GM18951 (cell line): ENCODE measurements around the gene RDH16.
"Not testable (repeated sequence)": the region's sequence is repeated elsewhere in the genome, so short reads cannot be mapped to it uniquely, and the experiment has no call there.

ENCODE experiments used
- POLR2A ChIP-seq: IDR thresholded peaks from 4 replicates; pipeline ENCODE4 v1.6.1; 2011; ENCODE audit warnings: mild to moderate bottlenecking; ENCODE audit not compliant: insufficient read length, insufficient read depth; ENCODE audit errors: extremely low read depth
- in situ Hi-C: fragments of 300-500 bp; cut with MboI; formaldehyde crosslinking; loops from one replicate; pipeline ENCODE4 v1.12.0; 2022; ENCODE audit warnings: low sequenced_read_pairs, mixed read lengths, inconsistent platforms; ENCODE audit not compliant: unreplicated experiment

Gene RDH16

GRCh38 chr12:56935157-56935556, 22.3 kb downstream of the RDH16 start:
- in situ Hi-C loops: no loop called here
- no peak for TF ChIP-seq POLR2A

DNA sequence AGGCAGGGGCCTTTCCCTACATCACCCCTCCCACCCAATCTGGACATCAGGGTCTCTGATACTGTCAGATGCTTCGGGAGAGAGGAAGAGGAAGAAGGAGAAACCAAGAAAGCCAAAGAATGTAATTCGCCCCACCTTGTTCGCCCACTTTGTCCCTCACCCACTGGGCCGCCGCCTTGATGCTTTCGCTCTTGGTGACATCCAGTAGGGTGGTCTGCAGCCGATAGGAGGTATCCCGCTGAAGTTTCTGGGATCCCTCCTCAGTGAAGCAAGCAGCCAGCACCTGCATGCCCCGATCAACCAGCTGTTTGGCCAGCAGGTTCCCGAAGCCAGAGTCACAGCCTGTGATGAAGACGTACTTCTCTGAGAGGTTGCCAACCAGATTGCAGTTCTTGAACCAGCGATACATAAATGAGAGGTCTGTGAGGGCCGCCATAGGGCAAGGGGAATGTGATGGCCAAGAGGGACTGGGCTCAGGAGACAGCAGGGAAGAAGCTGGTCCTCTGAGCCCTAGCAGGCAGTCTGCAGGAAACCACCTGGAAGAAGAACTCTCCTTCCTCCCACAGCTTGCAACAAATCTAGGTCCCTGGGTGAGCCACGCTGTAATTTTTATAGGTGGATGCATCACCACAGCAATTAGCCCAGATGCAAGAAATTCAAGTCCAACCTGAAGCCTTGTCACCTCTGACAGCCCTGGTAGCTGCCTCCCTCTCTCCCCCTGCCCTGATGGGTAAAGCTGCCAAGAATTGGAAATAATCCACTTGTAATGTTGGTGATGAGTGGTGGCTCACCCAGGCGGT, 23.4 kb downstream of the RDH16 start, which contains the start of gene SDR9C7:
Gene SDR9C7 (minus strand): TSS at position 583 of the 800 bp plus-strand sequence. CDS start 147 bp downstream, at position 436.
- no peak for TF ChIP-seq POLR2A
- in situ Hi-C loops: no loop called here

DNA sequence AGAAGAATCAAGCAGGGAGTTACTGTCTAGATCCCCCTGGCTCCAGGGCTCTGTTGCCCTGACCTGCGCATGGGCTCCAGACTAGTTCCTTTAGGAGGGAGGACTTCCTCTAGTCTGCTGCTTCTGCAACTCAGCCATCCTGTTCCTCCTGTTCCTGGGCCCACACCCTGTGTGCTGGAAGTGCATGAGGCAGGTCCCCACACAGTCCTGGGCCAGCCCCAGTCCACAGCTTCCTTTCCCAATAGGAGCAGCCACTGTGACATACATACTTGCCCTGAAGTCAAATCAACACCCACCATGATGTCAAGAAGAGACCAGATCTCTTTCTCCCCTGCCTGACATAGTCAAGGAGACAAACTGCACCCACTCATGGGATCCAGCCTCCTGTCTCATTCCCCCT, 24.5 kb downstream of the RDH16 start:
- in situ Hi-C loops: no loop called here
- TF ChIP-seq POLR2A: no peak

- in situ Hi-C loops: no loop called here
- TF ChIP-seq POLR2A: no peak
Measured at GRCh38 chr12:56932146-56932545, 25.3 kb downstream of the RDH16 start.

GRCh38 chr12:56931474-56931978, 25.9 kb downstream of the RDH16 start:
- in situ Hi-C loops: no loop called here
- TF ChIP-seq POLR2A: no peak

- no peak for TF ChIP-seq POLR2A
- in situ Hi-C loops: no loop called here
Measured at GRCh38 chr12:56930241-56930640, 27.2 kb downstream of the RDH16 start.

GRCh38 chr12:56929780-56930179, 27.6 kb downstream of the RDH16 start:
- no peak for TF ChIP-seq POLR2A
- in situ Hi-C loops: no loop called here

DNA sequence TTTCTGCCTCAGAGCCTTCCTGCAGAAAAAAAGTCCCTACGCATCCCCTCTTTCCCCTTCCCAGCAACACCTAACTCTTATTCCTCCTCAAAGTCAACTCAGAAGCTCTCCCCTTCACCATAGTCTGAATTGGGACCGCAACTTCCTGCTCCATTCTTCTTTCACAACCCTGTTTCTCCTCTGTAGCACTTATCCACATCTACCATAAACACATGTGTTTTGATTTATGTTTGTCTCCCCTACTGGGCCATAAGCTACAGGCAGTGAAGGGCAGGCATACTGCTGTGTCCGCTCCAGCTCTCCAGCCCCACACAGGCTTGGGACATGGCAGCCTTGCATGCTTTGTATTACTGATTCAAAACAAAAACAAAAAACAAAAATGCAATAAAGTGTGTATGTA, 29.1 kb downstream of the RDH16 start:
- no peak for TF ChIP-seq POLR2A
- in situ Hi-C loops: no loop called here

DNA sequence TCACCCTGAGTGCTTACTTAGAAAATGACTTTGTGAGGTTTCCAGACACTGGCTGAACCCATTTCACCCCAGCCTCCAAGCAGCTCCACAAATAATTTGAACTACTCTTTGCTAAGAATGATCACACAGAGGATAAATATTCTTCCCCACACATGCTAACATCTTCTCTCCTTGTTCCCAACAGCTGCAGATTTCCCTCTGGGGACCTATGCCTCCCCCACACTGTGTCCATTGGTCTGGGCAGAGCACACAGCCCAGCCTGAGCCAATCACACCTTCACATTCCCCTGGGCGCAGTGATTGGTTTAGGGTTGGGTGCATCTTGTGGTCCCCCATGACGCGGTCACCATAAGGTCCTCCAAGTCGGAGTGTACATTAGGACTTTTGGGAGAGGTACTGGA, 30.1 kb downstream of the RDH16 start:
- in situ Hi-C loops: no loop called here
- TF ChIP-seq POLR2A: no peak

DNA sequence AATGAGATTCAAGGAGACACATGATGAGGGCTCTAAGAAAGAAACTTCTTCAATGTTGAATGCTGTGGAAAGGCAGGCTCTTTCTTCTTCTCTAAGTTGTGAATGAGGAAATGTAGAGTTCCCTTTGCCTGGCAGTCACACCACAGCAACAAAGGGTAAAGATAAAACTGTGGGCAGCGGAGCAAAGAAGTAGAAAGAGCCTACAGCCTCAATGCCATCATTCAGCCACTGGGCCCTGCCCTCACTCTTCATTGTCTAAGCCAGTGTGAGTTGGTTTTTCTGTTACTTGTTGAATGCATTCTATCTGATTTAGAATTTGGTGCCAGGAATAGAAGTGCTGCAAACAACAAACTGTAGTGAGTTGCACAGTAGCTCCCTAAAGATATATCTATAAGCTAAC, 35.4 kb downstream of the RDH16 start:
- in situ Hi-C loops: no loop called here
- TF ChIP-seq POLR2A: no peak

GRCh38 chr12:56921346-56921745, 36.1 kb downstream of the RDH16 start:
- TF ChIP-seq POLR2A: no peak
- in situ Hi-C loops: no loop called here

GRCh38 chr12:56918139-56918538, 39.3 kb downstream of the RDH16 start:
- in situ Hi-C loops: not testable (repeated sequence)

GRCh38 chr12:56916996-56917333, 40.4 kb downstream of the RDH16 start:
- in situ Hi-C loops: no loop called here
- no peak for TF ChIP-seq POLR2A

GRCh38 chr12:56916296-56916995, 41.0 kb downstream of the RDH16 start:
- no peak for TF ChIP-seq POLR2A
- in situ Hi-C loops: no loop called here
